WTC11 (cell line): ENCODE results near the gene LELP1.

Source experiments
- FOXK1 ChIP-seq: sonication (generic); formaldehyde crosslinking; IDR thresholded peaks from 2 replicates; pipeline ENCODE4 v1.8.0; 2022; ENCODE audit warnings: mild to moderate bottlenecking, moderate library complexity, missing genetic modification reagents
- NFYB ChIP-seq: sonication (generic); formaldehyde crosslinking; conservative IDR thresholded peaks from 2 replicates; pipeline ENCODE4 v1.8.0; 2022; ENCODE audit warnings: low read depth, missing genetic modification reagents
- TF ChIP-seq, protein P1 (sequence below): fragments of 200-600 bp; IDR thresholded peaks from 2 replicates; pipeline ENCODE4 v1.8.0; 2022; ENCODE audit warnings: antibody characterized with exemption

DNA sequence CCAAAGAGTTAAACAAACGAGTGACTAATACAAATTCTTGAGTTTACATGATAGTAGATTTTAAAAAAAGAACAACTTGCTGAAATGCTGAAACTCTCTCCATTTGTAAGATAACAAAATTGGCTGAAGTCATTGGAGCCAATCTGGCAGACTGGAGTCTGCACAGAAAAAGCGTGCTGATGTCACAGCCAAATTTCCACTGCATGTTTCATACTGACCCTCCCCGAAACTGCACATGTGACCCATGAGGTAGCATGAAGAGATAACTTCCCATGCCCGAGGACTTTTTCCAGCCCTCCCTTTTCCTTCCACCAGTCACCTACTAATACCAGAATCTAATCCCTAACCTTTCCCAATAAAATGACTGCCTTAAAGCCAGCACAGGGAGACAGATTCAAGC, 1.2 kb upstream of the LELP1 start:
- TF ChIP-seq, protein P1, sequence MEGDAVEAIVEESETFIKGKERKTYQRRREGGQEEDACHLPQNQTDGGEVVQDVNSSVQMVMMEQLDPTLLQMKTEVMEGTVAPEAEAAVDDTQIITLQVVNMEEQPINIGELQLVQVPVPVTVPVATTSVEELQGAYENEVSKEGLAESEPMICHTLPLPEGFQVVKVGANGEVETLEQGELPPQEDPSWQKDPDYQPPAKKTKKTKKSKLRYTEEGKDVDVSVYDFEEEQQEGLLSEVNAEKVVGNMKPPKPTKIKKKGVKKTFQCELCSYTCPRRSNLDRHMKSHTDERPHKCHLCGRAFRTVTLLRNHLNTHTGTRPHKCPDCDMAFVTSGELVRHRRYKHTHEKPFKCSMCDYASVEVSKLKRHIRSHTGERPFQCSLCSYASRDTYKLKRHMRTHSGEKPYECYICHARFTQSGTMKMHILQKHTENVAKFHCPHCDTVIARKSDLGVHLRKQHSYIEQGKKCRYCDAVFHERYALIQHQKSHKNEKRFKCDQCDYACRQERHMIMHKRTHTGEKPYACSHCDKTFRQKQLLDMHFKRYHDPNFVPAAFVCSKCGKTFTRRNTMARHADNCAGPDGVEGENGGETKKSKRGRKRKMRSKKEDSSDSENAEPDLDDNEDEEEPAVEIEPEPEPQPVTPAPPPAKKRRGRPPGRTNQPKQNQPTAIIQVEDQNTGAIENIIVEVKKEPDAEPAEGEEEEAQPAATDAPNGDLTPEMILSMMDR, result no peak
- TF ChIP-seq NFYB (no peak), FOXK1 (CRISPR knock-in tag) (no peak)
